Hematopoietic multipotent progenitor cell treated with erythropoietin and hydrocortisone succinate and interleukin-3 and kit ligand, for 17 days (in vitro differentiated cells): ENCODE data around the gene HAPLN1.
"Not testable (repeated sequence)": the region's sequence is repeated elsewhere in the genome, so short reads cannot be mapped to it uniquely, and the experiment has no call there.

Experiments
- DNase-seq: peaks from one replicate; pipeline ENCODE4 v3.0.0-alpha.2; 2015; ENCODE audit warnings: low spot score

The HAPLN1 gene

GRCh38 chr5:83720836-83721537 is at the start of gene HAPLN1:
HAPLN1 (minus strand) TSS chr5:83720855; CDS start chr5:83673523, 47,332 bp downstream.
- no peak for DNase-seq

DNA sequence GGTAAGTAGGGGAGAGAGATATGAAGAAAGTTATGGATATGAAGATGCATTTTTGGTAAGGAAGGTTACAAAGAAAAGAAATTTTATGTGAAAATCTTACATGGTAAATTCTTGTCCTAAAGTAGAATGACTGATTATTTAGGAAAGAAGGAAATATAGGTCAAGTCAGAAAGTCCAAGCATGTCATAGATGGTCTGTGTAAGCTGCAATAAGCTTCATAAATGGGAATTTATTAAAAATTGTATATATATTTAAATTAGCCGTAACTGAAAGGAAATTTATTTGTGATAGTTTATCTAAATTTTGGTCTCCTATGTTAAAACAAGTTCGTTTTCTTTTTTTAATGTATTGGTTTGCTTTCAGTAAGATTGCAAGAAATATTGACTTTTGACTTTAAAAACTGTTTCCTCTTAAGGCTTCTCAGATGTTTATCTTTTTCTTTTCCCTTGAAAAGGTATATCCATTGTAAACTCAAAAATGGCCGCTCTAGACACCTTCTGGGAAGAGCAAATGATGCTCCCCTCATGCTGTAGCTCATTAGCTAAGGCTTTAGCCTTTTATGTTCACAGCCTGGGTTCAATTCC is 46.8 kb upstream of the HAPLN1 start:
- DNase-seq = no peak

DNA sequence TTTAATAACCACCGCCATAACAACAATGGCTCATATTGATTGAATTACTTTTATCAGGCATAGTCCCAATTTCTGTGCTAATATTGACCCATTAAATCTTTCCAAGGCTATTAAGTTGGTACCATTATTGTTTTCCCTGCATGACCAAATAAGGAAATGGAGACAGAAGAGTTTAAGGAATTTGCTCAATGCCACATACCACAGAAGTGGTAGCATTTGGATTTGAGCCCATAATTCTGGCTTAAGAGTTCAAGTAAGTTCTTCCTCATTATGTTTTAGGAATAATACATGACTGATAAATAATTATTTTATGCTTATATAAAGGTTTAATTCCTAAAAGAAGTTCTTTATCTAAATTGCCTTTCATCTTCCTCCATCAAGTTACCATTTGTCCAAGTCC is 43.4 kb upstream of the HAPLN1 start:
- no peak for DNase-seq

DNA sequence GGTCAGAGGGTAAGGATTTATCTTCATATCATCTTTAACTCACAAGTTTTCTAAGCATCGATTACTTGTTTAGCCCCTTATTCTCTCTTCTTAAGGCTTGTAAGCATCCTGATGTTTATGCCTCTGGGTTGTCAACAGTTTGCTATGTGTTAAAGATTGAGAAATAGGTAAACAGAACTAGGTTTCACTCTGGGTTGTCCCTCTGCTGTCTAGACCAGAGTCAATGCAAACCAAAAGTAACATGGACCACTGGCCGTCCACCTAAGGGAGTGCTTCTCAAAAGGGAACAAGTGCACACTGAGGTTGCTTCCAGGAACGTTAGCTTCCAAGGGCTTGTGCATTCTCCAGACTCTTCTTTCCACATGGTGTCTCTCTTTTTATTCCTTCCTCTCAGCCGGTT is 39.9 kb upstream of the HAPLN1 start:
- DNase-seq = no peak

GRCh38 chr5:83752700-83753099 is 32.0 kb upstream of the HAPLN1 start:
- no peak for DNase-seq

GRCh38 chr5:83751201-83751600 is 30.5 kb upstream of the HAPLN1 start:
- no peak for DNase-seq

DNA sequence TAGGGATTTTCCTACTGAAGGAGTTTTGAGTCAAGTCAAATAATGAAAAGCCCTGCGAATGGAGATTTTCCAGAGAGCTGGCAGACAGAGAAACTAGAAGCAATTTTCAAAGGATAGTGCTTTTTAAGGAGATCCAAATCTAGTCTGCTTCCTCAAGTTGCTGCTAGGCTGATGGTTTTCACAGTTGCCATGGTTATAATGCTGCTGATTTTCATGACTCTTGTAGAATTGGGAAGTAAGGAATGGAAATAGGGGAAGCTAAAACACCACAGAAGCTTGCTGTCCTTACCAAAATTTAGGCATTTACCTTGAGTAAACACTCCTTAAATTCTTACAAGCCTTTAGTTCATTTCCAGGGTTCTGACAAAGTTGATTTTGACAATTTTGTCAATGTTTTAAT is 30.1 kb upstream of the HAPLN1 start:
- no peak for DNase-seq

DNA sequence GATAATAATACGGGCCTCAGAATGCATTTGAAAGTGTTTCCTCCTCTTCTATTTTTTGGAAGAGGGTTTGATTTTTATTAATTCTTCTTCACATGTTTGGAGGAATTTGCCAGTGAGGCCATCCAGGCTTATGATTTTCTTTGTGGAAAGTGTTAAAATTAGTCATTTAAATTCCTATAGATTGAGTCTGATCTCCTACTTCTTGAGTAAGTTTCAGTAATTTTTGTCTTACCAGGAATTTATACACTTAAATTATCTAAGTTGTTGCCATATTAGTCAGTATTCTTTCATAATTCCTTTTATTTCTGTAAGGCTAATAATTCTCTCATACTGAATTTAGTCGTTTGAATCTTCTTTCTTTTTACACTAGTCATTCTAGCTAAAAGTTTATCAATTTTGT is 25.2 kb upstream of the HAPLN1 start:
- no peak for DNase-seq

DNA sequence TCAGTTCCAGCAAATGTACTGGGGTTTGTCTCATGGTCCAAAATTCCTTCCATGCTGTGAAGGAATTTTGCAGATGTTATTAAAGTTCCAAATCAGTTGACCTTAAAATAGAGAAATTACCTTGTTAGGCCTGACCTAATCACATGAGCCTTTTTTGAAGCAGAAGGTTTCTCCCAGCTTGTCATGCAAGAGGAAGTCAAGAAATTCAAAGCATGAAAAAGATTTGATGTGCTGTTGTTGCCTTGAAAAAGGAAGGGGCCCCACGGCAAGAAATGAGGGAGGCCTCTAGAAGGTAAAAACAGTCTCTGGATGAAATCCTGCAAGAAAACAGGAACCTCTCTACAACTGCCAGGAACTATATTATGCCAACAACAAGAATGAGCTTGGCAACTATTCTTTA is 24.2 kb upstream of the HAPLN1 start:
- DNase-seq = no peak

DNA sequence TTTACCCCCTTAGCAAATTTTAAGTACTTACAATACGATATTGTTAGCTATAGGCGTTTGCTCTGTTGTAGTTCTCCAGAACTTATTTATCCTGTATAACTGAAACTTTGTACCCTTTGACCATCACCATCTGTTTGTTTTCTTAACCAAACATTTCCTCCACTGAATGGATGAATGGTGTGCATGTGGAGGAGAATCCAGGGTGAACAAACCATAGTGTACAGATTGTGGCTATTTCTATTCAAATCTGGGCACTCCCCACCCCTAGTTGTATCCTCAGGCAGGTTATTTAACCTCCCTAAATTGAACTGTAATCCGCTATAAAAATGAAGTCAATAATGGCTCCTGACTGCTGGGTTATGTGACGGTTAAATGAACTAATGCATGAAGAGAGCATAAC is 21.4 kb upstream of the HAPLN1 start:
- no peak for DNase-seq

DNA sequence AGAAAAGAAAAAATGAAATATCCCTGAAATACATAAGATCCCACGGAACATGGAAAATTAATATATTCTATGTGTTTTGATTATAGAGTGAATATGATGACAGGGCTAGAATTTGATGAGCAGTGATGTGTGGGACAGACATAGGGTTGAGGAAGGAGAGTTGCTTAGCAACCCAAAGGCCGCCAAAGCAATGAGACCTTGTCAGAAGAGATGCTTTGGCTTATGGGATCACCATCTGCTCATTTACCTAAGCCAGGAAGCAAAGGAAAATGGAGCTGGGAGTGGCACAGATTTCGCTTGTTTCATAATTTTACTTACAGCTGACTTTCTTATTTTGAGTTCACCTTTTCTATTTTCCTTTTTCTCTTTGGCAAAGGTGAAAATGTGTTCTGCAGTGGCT is 20.9 kb upstream of the HAPLN1 start:
- DNase-seq = no peak

- DNase-seq = no peak
These were observed 20.1 kb upstream of the HAPLN1 start for GRCh38 chr5:83740741-83741140.

DNA sequence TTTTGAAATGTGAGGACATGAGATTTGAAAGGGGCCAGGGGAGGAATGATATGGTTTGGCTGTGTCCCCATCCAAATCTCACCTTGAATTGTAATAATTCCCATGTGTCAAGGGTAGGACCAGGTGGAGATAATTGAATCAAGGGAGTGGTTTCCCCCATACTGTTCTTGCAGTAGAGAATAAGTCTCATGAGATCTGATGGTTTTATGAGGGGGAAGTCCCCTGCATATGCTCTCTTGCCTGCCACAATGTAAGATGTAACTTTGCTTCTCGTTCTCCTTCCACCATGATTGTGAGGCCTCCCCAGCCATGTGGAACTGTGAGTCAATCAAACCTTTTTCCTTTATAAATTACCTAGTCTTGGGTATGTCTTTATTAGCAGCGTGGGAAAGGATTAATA is 15.5 kb upstream of the HAPLN1 start:
- not testable (repeated sequence) for DNase-seq

DNA sequence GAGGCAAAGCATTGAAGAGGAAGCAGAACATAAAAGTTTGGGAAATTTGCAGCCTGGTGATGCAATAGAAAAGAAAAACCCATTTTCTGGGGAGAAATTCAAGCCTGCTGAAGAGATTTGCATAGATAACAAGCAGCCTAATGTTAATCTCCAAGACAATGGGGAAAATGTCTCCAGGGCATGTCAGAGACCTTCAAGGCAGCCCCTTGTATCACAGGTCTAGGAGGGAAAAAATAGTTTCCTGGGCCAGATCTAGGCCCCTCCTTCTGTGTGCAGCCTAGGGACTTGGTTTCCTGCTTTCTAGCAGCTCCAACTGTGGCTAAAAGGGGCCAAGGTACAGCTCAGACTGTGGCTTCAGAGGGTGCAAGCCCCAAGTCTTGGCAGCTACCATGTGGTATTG is 14.4 kb upstream of the HAPLN1 start:
- DNase-seq = not testable (repeated sequence)

GRCh38 chr5:83731638-83732037 is 11.0 kb upstream of the HAPLN1 start:
- no peak for DNase-seq

- DNase-seq = no peak
These were observed 8.7 kb upstream of the HAPLN1 start for GRCh38 chr5:83729362-83729761.

- DNase-seq = no peak
These were observed 6.3 kb upstream of the HAPLN1 start for GRCh38 chr5:83726912-83727311.

DNA sequence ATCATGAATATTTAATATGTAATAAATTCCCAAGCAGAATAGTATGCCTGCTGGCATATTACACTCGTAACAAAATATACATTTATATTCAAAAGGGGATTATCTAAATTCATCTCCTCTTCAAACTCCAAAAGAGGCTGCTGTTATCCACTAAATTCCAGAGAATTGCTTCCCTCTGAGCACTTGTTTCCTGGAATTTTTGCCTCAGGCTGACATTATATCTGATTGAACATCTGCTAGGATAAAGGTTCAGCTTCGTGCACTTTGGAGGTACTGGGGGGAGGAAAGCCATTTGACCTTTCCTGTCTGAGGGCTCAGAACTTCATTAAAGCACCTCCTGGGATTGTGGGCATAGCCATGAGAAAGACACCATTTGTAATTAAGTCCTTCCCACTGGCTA is 4.3 kb upstream of the HAPLN1 start:
- DNase-seq = no peak

DNA sequence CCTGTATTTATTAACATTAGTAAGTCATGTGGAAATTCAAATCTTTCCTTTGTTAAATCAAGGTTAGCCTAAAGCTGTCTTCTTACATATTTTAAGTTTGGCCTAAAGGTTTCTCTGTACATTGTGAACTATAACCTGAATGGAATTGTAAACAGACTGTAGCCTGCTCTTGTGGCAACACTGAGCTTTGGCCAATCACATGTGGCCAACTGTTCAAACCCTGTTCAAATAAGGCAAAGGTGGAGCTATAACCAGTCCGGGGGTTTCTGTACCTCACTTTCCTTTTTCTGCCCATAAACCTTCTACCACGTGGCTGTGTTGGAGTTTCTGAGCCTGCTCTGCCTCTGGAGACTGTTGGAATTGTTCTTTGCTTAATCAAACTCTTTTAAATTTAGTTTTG is 3.3 kb upstream of the HAPLN1 start:
- no peak for DNase-seq

DNA sequence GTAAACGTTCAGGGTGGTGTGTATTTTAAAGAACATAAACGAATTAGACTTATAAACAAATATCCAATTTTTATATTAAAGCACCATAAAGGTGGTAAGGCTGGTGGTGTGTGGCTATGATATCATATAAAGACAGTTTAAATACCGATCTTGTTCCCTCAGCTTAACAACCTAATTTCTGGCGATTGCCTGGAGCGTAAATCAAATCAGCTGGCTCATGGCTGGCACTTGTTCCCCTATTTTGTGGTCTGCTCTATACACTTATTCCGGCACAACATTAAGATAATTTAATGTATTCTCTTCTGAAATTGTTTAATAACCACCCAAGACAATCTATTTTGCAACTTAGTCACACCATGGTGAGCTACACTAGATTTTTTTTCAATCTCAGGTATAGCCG is 2.4 kb upstream of the HAPLN1 start:
- DNase-seq = no peak

GRCh38 chr5:83721953-83722901 is 1.6 kb upstream of the HAPLN1 start:
- no peak for DNase-seq

DNA sequence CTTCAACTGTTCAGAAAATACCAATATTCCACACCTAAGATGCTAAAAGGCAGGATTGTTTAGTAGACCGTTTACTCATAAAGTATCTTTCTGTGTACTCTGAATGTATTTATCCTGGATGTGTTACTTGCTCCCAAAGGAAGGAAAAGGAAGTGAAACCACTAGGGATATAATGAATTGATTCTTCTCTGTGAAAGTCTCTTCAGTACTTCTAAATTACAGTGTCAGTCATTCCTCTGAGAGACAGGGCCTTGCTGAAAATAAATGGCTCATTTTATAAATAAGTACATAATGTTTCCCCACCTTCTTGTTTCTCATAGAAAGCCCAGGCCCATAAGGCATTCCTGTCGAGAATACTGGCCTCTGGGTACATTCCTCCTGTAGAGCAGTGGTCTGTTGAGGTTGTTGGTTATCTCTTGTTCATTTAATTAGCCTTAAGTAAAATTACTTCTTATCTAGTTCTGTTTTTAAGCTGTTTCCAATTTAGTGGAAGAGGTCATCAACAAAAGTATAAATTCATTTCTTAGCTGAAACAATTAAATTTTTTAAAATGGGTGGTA is 1.6 kb downstream of the HAPLN1 start:
- no peak for DNase-seq
